TTC549 (cell line): ENCODE results near the gene STIL.
"Not testable (repeated sequence)": the region's sequence is repeated elsewhere in the genome, so short reads cannot be mapped to it uniquely, and the experiment has no call there.

Experiments used
- FAIRE-seq: peaks from 2 replicates; lab custom pipeline; 2012; peaks lifted over from hg19 to GRCh38; lab: Jason Lieb, UNC

Gene STIL

GRCh38 chr1:47219590-47220220 lies 94.2 kb downstream of the STIL start:
- no peak for FAIRE-seq

GRCh38 chr1:47219001-47219400 lies 94.9 kb downstream of the STIL start:
- no peak for FAIRE-seq

- FAIRE-seq: no peak
These were observed 97.5 kb downstream of the STIL start for GRCh38 chr1:47216278-47217059.

GRCh38 chr1:47215713-47216112 lies 98.2 kb downstream of the STIL start:
- FAIRE-seq: no peak

GRCh38 chr1:47214549-47214948 lies 99.4 kb downstream of the STIL start:
- FAIRE-seq: no peak

- no peak for FAIRE-seq
These were observed 100.5 kb downstream of the STIL start for GRCh38 chr1:47213230-47213963.

- FAIRE-seq: no peak
These were observed 101.2 kb downstream of the STIL start for GRCh38 chr1:47212636-47213229.

GRCh38 chr1:47211796-47212269 lies 102.1 kb downstream of the STIL start:
- FAIRE-seq: no peak

GRCh38 chr1:47210666-47211065 lies 103.3 kb downstream of the STIL start:
- no peak for FAIRE-seq

GRCh38 chr1:47209725-47210325 lies 104.1 kb downstream of the STIL start:
- no peak for FAIRE-seq

- no peak for FAIRE-seq
These were observed 104.9 kb downstream of the STIL start for GRCh38 chr1:47209091-47209490.

- no peak for FAIRE-seq
These were observed 105.5 kb downstream of the STIL start for GRCh38 chr1:47208374-47208850.

- FAIRE-seq: no peak
These were observed 106.1 kb downstream of the STIL start for GRCh38 chr1:47207803-47208373.

GRCh38 chr1:47205918-47206317 lies 108.0 kb downstream of the STIL start:
- no peak for FAIRE-seq

- not testable (repeated sequence) for FAIRE-seq
These were observed 110.4 kb downstream of the STIL start for GRCh38 chr1:47203504-47203903.

GRCh38 chr1:47201179-47201578 lies 112.8 kb downstream of the STIL start:
- FAIRE-seq: no peak
